Measurements from ENCODE around the gene GFOD1.

GRCh38 chr6:13522656-13523055 lies 35.3 kb upstream of the GFOD1 start:
- TF ChIP-seq, protein P1, sequence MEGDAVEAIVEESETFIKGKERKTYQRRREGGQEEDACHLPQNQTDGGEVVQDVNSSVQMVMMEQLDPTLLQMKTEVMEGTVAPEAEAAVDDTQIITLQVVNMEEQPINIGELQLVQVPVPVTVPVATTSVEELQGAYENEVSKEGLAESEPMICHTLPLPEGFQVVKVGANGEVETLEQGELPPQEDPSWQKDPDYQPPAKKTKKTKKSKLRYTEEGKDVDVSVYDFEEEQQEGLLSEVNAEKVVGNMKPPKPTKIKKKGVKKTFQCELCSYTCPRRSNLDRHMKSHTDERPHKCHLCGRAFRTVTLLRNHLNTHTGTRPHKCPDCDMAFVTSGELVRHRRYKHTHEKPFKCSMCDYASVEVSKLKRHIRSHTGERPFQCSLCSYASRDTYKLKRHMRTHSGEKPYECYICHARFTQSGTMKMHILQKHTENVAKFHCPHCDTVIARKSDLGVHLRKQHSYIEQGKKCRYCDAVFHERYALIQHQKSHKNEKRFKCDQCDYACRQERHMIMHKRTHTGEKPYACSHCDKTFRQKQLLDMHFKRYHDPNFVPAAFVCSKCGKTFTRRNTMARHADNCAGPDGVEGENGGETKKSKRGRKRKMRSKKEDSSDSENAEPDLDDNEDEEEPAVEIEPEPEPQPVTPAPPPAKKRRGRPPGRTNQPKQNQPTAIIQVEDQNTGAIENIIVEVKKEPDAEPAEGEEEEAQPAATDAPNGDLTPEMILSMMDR (IDR thresholded peaks at IDR 0.05): no peak
- no peak for TF ChIP-seq POLR2A (IDR thresholded peaks at IDR 0.05)
- no peak for TF ChIP-seq EP300 (IDR thresholded peaks at IDR 0.05)

All from ovary (tissue), 3 donors.